ENCODE results near the gene ADAMTSL1.

ADAMTSL1 gene

DNA sequence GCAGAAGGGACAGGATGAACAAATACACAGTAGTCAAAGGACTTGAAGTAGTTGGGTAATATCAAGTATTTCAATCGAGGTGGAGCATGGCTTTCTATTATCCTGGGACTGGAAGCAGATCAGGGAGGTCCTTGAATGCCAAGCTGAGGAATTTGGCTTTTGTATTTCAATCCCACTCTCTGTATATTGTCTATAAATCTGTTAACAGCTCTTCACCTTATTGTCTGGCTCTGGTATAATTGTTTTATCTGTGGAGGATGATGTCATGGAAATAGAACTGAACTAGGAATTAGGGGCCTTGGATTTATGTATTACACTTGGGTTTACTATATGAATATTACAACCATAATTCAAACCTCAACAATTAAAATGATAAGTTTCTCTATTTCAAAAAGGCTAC, 6.3 kb upstream of the ADAMTSL1 start:
- no peak overlapping the region for H3K4me3 ChIP-seq (ENCODE audit: low read depth, low read length)
- H3K36me3 ChIP-seq (ENCODE audit: control insufficient read depth in 2 of 2, insufficient read depth in 1 of 2, low read length in 2 of 2): no peaks in the 10 kb centered on the region
- ChIA-PET POLR2A (no interaction called here), CTCF (no interaction called here)
- TF ChIP-seq, protein P1, sequence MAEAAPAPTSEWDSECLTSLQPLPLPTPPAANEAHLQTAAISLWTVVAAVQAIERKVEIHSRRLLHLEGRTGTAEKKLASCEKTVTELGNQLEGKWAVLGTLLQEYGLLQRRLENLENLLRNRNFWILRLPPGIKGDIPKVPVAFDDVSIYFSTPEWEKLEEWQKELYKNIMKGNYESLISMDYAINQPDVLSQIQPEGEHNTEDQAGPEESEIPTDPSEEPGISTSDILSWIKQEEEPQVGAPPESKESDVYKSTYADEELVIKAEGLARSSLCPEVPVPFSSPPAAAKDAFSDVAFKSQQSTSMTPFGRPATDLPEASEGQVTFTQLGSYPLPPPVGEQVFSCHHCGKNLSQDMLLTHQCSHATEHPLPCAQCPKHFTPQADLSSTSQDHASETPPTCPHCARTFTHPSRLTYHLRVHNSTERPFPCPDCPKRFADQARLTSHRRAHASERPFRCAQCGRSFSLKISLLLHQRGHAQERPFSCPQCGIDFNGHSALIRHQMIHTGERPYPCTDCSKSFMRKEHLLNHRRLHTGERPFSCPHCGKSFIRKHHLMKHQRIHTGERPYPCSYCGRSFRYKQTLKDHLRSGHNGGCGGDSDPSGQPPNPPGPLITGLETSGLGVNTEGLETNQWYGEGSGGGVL (tag by site-specific recombination; IDR thresholded peaks at IDR 0.05): no peak
- TF ChIP-seq ZFP69B (tag by site-specific recombination; IDR thresholded peaks at IDR 0.05): no peak
- TF ChIP-seq MYNN (tag by site-specific recombination; IDR thresholded peaks at IDR 0.05; ENCODE audit: borderline replicate concordance): no peak
- TF ChIP-seq ZNF140 (tag by site-specific recombination; IDR thresholded peaks at IDR 0.05): no peak
- H3K27ac ChIP-seq (ENCODE audit: extremely low read depth, low read depth, low read length): no peak overlapping the region
- no peaks in the 10 kb centered on the region for H3K9me3 ChIP-seq (ENCODE audit: control insufficient read depth, insufficient read depth, low read depth, low read length)
- 0 out of 2 replicates have a peak, but pooled peaks cover 2% of the 10 kb centered on the region for H3K4me1 ChIP-seq (ENCODE audit: control insufficient read depth, insufficient read depth, low read length)

DNA sequence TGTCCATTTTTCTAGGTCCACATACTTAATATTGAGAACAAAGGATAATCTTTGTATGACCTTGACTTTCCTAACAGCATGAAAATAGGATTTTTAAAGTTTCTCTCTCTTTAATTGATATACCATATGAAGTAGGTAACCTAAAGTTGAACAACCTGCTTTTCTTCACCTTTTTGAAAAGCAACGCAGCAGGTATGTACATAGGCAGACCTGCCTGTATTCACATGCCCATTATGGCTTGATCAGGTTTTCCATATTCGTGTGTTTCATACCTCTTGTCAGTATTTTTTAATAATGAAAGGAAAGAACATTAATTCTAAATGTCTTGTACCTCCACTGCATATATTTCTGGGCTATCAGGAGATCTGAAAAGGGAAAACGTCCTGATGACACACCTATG, 1.5 kb upstream of the ADAMTSL1 start:
- ChIA-PET POLR2A (no interaction called here), CTCF (interaction anchor here (0.8 to 1.4 kb wide), 2 partner anchors 217 to 218 kb away, joined by 3 to 5 read pairs; no protein-coding TSS in a partner anchor)
- H3K36me3 ChIP-seq (ENCODE audit: control insufficient read depth in 2 of 2, insufficient read depth in 1 of 2, low read length in 2 of 2): no peaks in the 10 kb centered on the region
- no peaks in the 10 kb centered on the region for H3K4me1 ChIP-seq (ENCODE audit: control insufficient read depth, insufficient read depth, low read length)
- no peak overlapping the region for H3K4me3 ChIP-seq (ENCODE audit: low read depth, low read length)
- no peaks in the 10 kb centered on the region for H3K9me3 ChIP-seq (ENCODE audit: control insufficient read depth, insufficient read depth, low read depth, low read length)
- TF ChIP-seq ZNF169 (tag by site-specific recombination; IDR thresholded peaks at IDR 0.05) (no peak), ZNF555 (tag by site-specific recombination; conservative IDR thresholded peaks at IDR 0.05) (no peak), ZNF596 (tag by site-specific recombination; IDR thresholded peaks at IDR 0.05) (no peak), YY2 (tag by site-specific recombination; IDR thresholded peaks at IDR 0.05) (no peak), ZNF366 (tag by site-specific recombination; conservative IDR thresholded peaks at IDR 0.05) (no peak), ZNF629 (tag by site-specific recombination; IDR thresholded peaks at IDR 0.05) (no peak), SETDB1 (IDR thresholded peaks at IDR 0.05; ENCODE audit: insufficient read length, low read length) (no peak)
- TF ChIP-seq, protein P2, sequence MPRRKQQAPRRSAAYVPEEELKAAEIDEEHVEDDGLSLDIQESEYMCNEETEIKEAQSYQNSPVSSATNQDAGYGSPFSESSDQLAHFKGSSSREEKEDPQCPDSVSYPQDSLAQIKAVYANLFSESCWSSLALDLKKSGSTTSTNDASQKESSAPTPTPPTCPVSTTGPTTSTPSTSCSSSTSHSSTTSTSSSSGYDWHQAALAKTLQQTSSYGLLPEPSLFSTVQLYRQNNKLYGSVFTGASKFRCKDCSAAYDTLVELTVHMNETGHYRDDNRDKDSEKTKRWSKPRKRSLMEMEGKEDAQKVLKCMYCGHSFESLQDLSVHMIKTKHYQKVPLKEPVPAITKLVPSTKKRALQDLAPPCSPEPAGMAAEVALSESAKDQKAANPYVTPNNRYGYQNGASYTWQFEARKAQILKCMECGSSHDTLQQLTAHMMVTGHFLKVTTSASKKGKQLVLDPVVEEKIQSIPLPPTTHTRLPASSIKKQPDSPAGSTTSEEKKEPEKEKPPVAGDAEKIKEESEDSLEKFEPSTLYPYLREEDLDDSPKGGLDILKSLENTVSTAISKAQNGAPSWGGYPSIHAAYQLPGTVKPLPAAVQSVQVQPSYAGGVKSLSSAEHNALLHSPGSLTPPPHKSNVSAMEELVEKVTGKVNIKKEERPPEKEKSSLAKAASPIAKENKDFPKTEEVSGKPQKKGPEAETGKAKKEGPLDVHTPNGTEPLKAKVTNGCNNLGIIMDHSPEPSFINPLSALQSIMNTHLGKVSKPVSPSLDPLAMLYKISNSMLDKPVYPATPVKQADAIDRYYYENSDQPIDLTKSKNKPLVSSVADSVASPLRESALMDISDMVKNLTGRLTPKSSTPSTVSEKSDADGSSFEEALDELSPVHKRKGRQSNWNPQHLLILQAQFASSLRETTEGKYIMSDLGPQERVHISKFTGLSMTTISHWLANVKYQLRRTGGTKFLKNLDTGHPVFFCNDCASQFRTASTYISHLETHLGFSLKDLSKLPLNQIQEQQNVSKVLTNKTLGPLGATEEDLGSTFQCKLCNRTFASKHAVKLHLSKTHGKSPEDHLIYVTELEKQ (tag by site-specific recombination; IDR thresholded peaks at IDR 0.05; ENCODE audit: borderline replicate concordance): no peak
- TF ChIP-seq, protein P3, sequence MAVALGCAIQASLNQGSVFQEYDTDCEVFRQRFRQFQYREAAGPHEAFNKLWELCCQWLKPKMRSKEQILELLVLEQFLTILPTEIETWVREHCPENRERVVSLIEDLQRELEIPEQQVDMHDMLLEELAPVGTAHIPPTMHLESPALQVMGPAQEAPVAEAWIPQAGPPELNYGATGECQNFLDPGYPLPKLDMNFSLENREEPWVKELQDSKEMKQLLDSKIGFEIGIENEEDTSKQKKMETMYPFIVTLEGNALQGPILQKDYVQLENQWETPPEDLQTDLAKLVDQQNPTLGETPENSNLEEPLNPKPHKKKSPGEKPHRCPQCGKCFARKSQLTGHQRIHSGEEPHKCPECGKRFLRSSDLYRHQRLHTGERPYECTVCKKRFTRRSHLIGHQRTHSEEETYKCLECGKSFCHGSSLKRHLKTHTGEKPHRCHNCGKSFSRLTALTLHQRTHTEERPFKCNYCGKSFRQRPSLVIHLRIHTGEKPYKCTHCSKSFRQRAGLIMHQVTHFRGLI (tag by site-specific recombination; IDR thresholded peaks at IDR 0.05): no peak
- TF ChIP-seq, protein P4, sequence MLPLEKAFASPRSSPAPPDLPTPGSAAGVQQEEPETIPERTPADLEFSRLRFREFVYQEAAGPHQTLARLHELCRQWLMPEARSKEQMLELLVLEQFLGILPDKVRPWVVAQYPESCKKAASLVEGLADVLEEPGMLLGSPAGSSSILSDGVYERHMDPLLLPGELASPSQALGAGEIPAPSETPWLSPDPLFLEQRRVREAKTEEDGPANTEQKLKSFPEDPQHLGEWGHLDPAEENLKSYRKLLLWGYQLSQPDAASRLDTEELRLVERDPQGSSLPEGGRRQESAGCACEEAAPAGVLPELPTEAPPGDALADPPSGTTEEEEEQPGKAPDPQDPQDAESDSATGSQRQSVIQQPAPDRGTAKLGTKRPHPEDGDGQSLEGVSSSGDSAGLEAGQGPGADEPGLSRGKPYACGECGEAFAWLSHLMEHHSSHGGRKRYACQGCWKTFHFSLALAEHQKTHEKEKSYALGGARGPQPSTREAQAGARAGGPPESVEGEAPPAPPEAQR (tag by site-specific recombination; IDR thresholded peaks at IDR 0.05): no peak
- TF ChIP-seq, protein P5, sequence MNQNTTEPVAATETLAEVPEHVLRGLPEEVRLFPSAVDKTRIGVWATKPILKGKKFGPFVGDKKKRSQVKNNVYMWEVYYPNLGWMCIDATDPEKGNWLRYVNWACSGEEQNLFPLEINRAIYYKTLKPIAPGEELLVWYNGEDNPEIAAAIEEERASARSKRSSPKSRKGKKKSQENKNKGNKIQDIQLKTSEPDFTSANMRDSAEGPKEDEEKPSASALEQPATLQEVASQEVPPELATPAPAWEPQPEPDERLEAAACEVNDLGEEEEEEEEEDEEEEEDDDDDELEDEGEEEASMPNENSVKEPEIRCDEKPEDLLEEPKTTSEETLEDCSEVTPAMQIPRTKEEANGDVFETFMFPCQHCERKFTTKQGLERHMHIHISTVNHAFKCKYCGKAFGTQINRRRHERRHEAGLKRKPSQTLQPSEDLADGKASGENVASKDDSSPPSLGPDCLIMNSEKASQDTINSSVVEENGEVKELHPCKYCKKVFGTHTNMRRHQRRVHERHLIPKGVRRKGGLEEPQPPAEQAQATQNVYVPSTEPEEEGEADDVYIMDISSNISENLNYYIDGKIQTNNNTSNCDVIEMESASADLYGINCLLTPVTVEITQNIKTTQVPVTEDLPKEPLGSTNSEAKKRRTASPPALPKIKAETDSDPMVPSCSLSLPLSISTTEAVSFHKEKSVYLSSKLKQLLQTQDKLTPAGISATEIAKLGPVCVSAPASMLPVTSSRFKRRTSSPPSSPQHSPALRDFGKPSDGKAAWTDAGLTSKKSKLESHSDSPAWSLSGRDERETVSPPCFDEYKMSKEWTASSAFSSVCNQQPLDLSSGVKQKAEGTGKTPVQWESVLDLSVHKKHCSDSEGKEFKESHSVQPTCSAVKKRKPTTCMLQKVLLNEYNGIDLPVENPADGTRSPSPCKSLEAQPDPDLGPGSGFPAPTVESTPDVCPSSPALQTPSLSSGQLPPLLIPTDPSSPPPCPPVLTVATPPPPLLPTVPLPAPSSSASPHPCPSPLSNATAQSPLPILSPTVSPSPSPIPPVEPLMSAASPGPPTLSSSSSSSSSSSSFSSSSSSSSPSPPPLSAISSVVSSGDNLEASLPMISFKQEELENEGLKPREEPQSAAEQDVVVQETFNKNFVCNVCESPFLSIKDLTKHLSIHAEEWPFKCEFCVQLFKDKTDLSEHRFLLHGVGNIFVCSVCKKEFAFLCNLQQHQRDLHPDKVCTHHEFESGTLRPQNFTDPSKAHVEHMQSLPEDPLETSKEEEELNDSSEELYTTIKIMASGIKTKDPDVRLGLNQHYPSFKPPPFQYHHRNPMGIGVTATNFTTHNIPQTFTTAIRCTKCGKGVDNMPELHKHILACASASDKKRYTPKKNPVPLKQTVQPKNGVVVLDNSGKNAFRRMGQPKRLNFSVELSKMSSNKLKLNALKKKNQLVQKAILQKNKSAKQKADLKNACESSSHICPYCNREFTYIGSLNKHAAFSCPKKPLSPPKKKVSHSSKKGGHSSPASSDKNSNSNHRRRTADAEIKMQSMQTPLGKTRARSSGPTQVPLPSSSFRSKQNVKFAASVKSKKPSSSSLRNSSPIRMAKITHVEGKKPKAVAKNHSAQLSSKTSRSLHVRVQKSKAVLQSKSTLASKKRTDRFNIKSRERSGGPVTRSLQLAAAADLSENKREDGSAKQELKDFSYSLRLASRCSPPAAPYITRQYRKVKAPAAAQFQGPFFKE (tag by site-specific recombination; IDR thresholded peaks at IDR 0.05; ENCODE audit: borderline replicate concordance): no peak
- TF ChIP-seq, protein P6, sequence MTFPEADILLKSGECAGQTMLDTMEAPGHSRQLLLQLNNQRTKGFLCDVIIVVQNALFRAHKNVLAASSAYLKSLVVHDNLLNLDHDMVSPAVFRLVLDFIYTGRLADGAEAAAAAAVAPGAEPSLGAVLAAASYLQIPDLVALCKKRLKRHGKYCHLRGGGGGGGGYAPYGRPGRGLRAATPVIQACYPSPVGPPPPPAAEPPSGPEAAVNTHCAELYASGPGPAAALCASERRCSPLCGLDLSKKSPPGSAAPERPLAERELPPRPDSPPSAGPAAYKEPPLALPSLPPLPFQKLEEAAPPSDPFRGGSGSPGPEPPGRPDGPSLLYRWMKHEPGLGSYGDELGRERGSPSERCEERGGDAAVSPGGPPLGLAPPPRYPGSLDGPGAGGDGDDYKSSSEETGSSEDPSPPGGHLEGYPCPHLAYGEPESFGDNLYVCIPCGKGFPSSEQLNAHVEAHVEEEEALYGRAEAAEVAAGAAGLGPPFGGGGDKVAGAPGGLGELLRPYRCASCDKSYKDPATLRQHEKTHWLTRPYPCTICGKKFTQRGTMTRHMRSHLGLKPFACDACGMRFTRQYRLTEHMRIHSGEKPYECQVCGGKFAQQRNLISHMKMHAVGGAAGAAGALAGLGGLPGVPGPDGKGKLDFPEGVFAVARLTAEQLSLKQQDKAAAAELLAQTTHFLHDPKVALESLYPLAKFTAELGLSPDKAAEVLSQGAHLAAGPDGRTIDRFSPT (tag by site-specific recombination; IDR thresholded peaks at IDR 0.05): no peak
- H3K27ac ChIP-seq (ENCODE audit: extremely low read depth, low read depth, low read length): no peak overlapping the region
